Kidney glomerular epithelial cell (primary cell): Measurements from ENCODE around the gene USP3.

Source experiments
- DNase-seq: peaks from one replicate; lab custom pipeline; 2025; lab: John Stamatoyannopoulos, UW

USP3 gene

DNA sequence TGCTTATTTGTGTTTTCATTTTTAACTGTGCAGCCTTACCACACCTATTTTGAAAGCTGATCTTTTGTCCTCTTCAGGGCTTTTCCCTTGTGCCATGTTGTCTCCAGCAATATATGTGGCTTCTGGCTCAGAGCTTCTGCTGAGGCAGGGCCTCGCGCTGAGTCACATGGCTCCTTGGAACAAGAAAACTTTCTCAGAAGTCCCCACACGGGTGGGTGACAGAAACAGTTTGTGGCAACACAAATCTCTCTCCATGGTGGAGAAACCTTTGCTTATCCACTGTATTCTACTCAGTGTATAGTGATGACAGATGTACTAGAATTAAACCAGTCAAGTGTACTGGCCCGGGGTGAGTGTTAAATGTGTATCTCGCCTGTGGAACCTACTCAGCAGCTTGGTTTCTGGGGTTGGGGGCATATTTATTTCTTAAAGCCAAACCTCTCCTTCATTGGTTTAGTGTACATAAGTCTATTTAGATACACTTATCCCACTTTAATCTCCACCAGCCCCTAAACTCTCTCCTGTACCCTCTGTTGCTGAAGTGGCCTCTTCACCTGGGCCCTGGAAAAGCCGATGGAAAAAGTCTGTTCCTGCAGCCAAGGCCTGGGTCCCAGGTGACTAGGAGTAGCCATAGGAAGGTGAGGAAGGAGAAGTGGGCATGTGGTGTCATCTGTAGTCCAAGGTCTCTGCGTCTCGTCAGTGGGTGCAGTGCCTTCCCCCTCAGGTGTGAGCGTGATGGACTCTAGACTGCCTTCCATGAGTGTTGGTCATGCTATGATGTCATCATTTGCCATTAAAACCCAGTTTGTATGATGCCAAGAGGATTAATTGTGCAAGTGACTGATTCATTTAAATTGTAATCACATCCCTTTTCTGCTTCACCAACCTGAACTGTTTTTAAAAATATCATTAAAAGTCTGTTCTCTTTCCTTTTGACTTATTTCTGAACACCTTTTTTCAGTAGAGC is 89.6 kb downstream of the USP3 start:
- DNase-seq, result no peak

GRCh38 chr15:63595065-63595464 is 90.7 kb downstream of the USP3 start:
- no peak for DNase-seq

DNA sequence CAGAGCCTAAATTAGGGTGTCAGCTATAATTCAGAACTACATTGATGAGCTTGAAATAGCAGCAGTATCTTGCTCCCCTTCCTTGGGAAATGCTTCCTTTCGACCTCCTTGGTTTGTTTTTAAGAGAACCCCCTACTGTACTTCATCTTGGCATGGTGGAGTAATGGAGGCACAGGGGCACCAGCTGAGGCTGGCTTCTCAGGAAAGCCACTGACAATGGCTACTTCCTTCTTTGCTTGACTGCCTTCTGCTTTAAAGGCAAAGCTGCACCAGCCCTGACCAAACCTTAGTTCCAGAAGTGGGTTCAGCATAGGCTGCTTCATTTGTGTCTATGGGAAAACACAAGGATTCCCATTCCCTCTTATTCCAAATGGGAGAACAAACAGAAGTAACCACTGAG is 91.3 kb downstream of the USP3 start:
- DNase-seq, result no peak

GRCh38 chr15:63596676-63597037 is 92.3 kb downstream of the USP3 start:
- DNase-seq, result no peak

DNA sequence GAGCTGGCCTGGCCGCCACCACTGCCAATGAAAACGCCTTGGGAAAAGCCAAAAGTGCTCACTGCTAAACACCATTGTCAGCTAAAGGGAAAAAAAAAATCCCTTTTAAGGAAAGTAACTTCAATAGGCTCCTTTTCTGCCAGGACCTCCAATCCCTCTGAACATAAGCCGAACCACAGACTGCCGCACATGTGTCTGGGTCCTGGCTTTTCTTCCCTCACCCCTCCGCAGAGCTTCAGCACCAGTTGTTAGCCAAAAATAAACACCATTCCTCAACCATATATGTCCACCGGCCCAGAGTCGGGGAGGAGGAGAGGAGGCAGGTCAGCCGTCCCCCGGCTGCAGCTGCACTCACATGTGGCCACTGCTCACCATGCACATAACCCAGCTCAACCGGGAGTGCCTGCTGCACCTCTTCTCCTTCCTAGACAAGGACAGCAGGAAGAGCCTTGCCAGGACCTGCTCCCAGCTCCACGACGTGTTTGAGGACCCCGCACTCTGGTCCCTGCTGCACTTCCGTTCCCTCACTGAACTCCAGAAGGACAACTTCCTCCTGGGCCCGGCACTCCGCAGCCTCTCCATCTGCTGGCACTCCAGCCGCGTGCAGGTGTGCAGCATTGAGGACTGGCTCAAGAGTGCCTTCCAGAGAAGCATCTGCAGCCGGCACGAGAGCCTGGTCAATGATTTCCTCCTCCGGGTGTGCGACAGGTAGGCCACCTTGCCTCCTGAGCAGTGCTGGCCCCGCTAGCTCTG is 92.8 kb downstream of the USP3 start, which contains the start of gene FBXL22:
TSS of gene FBXL22 (plus strand) at position 350 of the 753 bp plus-strand sequence. CDS start at position 356, 6 bp downstream.
- no peak for DNase-seq

DNA sequence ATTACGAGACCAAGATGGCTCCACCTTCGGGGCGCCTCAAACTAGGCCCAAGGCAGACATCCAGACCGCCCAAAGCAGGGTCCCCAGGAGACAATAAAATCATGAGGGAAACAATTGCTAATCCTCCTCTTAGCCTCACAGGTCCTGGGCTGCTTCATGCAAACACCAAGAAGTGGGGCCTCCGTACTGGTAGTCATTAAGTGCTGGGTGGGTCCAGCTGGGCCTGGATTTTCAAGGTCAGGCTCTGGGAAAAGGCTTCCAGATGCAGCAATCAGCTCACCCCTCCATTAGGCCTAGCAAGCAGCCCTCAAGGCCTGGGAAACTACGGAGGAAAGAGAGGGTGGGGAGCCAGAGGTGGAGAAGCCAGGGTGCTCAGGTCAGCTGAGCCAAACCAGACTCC is 93.4 kb downstream of the USP3 start:
- DNase-seq, result no peak

- DNase-seq, result no peak
Observed at GRCh38 chr15:63598473-63599400, 94.3 kb downstream of the USP3 start.

DNA sequence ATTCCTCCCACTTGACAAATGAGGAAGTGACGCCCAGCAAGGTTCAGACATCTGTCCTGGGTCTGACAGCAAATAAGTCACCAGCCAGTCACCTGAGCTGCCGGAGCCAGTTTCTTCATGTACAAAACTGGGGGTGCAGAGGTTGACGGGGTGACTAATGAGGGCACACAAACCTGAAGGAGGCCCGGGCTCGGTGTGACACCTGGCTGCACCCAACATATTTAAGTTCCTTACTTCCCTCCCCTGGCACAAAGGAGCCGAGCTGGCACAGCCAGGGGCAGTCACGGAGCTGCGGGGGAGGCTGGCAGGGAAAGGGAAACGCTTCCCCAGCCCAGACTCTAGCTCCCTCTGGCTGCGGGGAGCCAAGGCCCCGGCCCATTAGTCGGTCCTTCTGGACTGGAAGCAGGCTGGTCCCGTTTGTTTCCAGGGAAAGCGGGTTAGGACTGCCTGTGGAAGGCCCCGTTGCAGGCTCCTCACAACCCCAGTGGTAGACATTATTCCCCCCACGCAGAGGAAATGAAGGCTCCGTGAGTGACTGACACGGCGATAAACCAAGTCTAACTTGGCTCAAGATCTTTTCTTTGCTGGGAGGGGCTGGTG is 95.1 kb downstream of the USP3 start:
- peak; percentile 40 for DNase-seq

GRCh38 chr15:63600001-63600615 is 95.7 kb downstream of the USP3 start:
- DNase-seq, result no peak

- DNase-seq, result peak; percentile 49
Observed at GRCh38 chr15:63600616-63601025, 96.2 kb downstream of the USP3 start.

DNA sequence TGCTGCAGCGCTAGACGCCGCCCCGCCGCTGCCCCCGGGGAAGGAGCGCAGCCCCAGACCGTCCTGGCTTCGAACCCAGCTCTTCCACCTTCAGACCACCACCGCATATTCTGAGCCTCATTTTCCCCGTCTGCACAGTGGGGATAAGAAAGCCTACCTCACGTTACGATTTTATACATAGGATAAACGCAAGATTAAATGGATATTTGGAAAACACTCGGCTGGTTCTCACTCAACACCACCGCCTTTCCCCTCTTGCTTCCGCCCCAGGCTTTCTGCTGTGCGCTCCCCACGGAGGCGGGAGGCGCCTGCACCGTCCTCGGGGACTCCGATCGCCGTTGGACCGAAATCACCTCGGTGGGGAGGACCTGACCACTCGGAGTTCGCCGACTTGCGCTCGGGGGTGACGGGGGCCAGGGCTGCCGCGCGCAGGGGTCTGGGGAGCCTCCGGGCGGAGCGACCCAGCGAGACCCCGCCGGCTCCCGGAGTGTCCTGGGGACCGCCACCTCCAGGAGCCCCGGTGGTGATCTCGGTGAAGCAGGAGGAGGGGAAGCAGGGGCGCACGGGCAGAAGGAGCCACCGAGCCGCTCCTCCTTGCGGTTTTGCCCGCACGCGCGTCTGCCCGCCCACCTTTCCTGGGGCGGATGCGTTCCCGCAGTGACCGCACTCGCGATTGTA is 96.8 kb downstream of the USP3 start:
- no peak for DNase-seq

GRCh38 chr15:63601704-63602185 is 97.4 kb downstream of the USP3 start:
- no peak for DNase-seq

GRCh38 chr15:63602595-63602994 is 98.2 kb downstream of the USP3 start:
- no peak for DNase-seq

DNA sequence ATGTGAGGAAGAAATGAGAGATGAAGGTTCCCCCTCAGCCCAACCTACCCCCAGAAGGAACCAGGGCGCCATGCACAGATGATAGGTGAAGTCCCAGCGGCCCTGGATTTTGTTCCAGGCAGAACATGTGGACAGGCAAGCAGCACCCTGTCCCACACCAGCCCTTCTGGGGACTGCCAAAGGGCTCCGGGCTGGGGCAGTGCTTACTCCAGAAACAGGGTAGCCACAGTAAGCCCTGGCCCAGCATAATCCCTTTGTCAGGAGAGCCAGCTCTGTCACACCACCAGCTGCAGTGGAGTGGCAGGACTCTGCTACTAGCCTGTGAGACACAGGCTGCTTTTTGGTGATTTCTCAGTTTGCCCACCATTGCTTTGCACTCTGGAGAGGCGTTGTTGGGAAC is 99.1 kb downstream of the USP3 start:
- no peak for DNase-seq

- DNase-seq, result no peak
Observed at GRCh38 chr15:63604281-63604680, 99.9 kb downstream of the USP3 start.

DNA sequence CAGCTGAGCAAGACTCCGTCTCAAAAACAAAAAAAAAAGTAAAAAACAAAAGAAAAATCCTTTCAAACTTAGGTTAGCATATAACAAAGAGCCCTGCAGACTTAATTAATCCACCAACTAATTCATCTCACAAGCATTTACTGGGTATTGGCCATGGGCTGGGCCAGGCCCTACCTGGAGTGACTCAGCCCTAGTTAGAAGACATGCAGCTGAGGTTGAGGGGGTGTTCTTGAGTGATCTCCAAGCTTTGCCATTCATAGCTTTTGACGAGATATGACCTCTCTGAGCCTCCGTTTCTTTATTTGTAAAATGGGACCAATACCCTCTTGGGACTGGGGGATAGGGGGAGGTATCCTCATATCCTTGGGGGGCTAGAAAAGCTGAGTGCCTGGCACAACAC is 100.6 kb downstream of the USP3 start:
- no peak for DNase-seq

DNA sequence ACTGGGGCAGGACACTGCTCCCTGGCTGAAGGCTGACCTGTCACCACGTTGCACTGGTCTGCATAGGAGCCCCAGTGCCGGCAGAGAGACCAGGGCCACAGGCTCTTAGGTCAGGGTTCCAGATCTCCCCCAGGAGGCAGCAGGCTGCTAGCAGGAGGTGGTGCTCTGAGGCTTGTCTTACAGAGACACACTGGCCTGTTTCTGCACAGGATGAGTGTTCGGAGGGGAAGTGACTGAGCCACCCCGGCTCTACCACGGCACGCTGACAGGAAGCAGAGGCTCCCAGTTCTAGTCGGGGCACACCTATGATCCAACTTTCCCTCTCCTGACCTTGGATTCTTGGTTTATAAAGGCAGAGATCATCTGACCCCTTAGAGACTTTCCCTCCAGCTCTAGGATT is 101.4 kb downstream of the USP3 start:
- no peak for DNase-seq

GRCh38 chr15:63606308-63606707 is 101.9 kb downstream of the USP3 start:
- no peak for DNase-seq

DNA sequence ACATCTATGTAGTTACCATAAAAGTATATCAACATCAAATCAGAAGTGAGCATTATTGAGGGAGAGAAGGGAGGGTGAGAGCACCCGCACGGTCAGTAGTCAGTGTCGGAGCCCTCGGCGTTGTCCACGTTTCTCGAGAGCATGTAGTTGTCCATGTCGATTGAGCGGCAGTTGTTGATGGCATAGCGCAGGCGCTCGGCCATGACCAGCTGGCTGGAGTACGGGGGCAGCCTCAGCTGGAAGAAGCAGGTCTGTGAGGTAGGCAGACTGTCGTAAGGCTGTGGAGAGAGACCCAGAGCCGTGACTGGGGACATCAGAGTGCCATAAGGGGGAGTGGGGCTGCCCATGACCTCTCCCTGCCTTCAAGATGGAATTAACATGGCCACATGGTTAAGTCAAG is 104.6 kb downstream of the USP3 start:
- DNase-seq, result no peak

DNA sequence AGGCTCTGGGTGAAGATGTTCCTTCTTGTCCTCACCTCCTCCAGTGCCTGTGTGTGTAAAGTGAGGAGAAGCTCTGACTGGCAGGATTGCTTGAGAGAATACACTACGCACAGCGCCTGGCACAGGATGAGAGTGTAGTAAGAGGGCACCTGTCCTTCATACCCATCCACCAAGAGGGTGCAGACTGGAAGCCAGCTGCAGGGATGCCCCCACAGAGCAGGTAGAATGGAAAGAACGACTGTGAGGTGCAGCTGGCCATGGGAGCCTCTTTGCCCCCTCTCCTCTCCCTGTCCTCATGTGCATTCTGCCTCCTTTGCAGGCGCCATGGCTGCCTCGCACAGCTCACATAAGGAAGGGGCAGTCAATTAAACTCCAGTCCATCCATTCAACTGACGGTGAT is 105.1 kb downstream of the USP3 start:
- no peak for DNase-seq
